GM23338 (cell line): ENCODE data around the gene PXDN.

Source experiments
- CREB1 ChIP-seq: fragments of 250-450 bp; sonication (Bioruptor Pico); IDR thresholded peaks from 2 replicates; pipeline ENCODE4 v1.5.0; 2020; ENCODE audit warnings: low read depth, mild to moderate bottlenecking, moderate library complexity
- CTCF ChIP-seq, 2 experiments: fragments of 200-600 bp in 1 of 2; sonication (generic) in 1 of 2; conservative IDR thresholded peaks; 2 replicates each; pipeline versions ENCODE4 v1.5.1 to v1.6.1; 2016 to 2017; ENCODE audit warnings: antibody characterized with exemption in 2 of 2, low read depth in 2 of 2, mild to moderate bottlenecking in 2 of 2, moderate library complexity in 1 of 2
- ETS1 ChIP-seq: IDR thresholded peaks from 2 replicates; pipeline ENCODE4 v1.6.1; 2016; ENCODE audit warnings: antibody characterized with exemption
- EZH2 ChIP-seq: fragments of 200-600 bp; sonication (generic); IDR thresholded peaks from one replicate; pipeline ENCODE4 v1.8.0; 2017; ENCODE audit warnings: antibody characterized with exemption, mild to moderate bottlenecking, low read depth; ENCODE audit not compliant: unreplicated experiment
- EZH2phosphoT487 ChIP-seq: fragments of 200-600 bp; sonication (generic); IDR thresholded peaks from one replicate; pipeline ENCODE4 v1.8.1; 2018; ENCODE audit warnings: antibody characterized with exemption; ENCODE audit not compliant: unreplicated experiment
- JUNB ChIP-seq: IDR thresholded peaks from one replicate; pipeline ENCODE4 v1.6.1; 2016; ENCODE audit warnings: antibody characterized with exemption; ENCODE audit not compliant: unreplicated experiment
- NANOG ChIP-seq: IDR thresholded peaks from 2 replicates; pipeline ENCODE4 v1.6.1; 2016; ENCODE audit warnings: antibody characterized with exemption, borderline replicate concordance
- POLR2AphosphoS5 ChIP-seq: IDR thresholded peaks from 2 replicates; pipeline ENCODE4 v1.6.1; 2016; ENCODE audit warnings: antibody characterized with exemption, low read depth
- REST ChIP-seq: IDR thresholded peaks from one replicate; pipeline ENCODE4 v1.6.1; 2018; ENCODE audit warnings: antibody characterized with exemption; ENCODE audit not compliant: unreplicated experiment
- STAT1 ChIP-seq: IDR thresholded peaks from one replicate; pipeline ENCODE4 v1.6.1; 2016; ENCODE audit warnings: antibody characterized with exemption; ENCODE audit not compliant: unreplicated experiment
- ZNF114 ChIP-seq: fragments of 250-450 bp; sonication (Bioruptor Pico); IDR thresholded peaks from 2 replicates; pipeline ENCODE4 v1.5.0; 2020; ENCODE audit warnings: mild to moderate bottlenecking, moderate library complexity

GRCh38 chr2:1750933-1751766 is 6.8 kb upstream of the PXDN start:
- TF ChIP-seq CTCF (conservative IDR thresholded peaks at IDR 0.05; ENCODE audit: low read depth in 2 of 2) (peak; percentile 84 to 85), REST (no peak), EZH2 (no peak), EZH2phosphoT487 (no peak), CREB1 (CRISPR knock-in tag) (no peak), POLR2AphosphoS5 (no peak), ETS1 (no peak), NANOG (no peak), JUNB (no peak), STAT1 (no peak), ZNF114 (CRISPR knock-in tag) (no peak)
